ENCODE measurements around the gene MFAP3. TPM values are rescaled to one million over a fixed set of nuclear protein-coding genes. Genes with fewer than 3 reads are reported as not detected.

MFAP3 gene
- polyA plus RNA-seq, 1 donor from 2014 or later, result 103 TPM

DNA sequence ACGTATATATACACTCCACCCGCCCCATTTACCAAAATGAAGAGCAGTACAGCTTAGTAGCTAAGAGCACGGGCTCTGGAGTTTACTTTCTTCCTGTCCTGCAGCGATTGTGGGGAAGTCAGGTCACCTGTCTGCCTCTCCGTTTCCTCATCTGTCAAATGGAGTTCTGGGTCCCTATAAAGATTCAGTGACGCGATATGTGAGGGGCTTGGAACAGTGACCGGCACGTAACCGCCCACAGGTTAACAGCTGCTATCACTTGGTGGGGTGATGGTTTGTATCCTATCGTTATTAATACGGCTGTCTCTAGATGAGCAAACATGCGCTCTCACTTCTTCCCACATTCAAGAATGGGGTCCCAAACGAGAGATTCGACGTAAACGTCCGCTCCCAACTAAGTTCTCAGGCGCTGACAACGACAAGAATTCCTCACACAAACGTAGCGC is 483 bp upstream of the MFAP3 start:
- Histone ChIP-seq H3F3A (ENCODE audit: insufficient read depth, low read length, poor library complexity, severe bottlenecking) (no peaks in the 10 kb centered on the region), H4K20me1 (ENCODE audit: insufficient read depth) (no peaks in the 10 kb centered on the region), H3K27ac (ENCODE audit: low read length) (peak overlapping the region; percentile 75), H2AFZ (ENCODE audit: low read depth, low read length) (peak overlapping the region; percentile 81), H3K9ac (ENCODE audit: low read length) (peak overlapping the region; percentile 80), H3K79me2 (replicated peaks; ENCODE audit: insufficient read depth, low read length) (peaks cover 30% of the 10 kb centered on the region), H3K4me3 (ENCODE audit: low read length) (peak overlapping the region; percentile 83), H3K27me3 (ENCODE audit: insufficient read depth, low read depth, low read length) (no peaks in the 10 kb centered on the region), H3K9me3 (ENCODE audit: low read length) (no peaks in the 10 kb centered on the region), H3K4me2 (ENCODE audit: low read length) (peak overlapping the region; percentile 86), H3K9me2 (ENCODE audit: insufficient read depth, low read length) (no peaks in the 10 kb centered on the region), H3K36me3 (ENCODE audit: insufficient read depth, low read length) (no peaks in the 10 kb centered on the region)
- TF ChIP-seq EZH2 (IDR thresholded peaks at IDR 0.05; ENCODE audit: borderline replicate concordance, insufficient read depth, low read length, poor library complexity, severe bottlenecking) (no peak), RAD21 (conservative IDR thresholded peaks at IDR 0.05) (no peak)

DNA sequence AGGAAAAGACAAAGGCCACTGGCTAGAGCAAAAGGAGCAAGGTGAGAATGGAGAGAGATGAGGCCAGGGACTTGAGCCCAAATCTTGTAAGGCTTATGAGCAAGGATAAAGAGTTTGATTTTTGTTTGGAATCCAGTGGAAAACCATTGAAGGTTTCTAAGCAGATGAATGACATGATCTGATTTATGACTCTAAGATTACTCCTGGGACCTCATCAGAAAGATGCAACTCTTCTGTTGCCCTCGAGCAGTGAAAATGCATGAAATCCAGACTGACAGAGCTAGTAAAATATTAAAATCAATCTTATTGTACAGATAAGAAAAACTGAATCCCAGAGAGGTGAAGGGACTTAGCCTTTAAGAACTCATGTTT is 677 bp downstream of the MFAP3 start:
- Histone ChIP-seq H3K27me3 (ENCODE audit: insufficient read depth, low read depth, low read length) (no peaks in the 10 kb centered on the region), H3F3A (ENCODE audit: insufficient read depth, low read length, poor library complexity, severe bottlenecking) (no peaks in the 10 kb centered on the region), H2AFZ (ENCODE audit: low read depth, low read length) (peak overlapping the region; percentile 81), H3K9ac (ENCODE audit: low read length) (peak overlapping the region; percentile 80), H3K9me3 (ENCODE audit: low read length) (no peaks in the 10 kb centered on the region), H3K27ac (ENCODE audit: low read length) (peak overlapping the region; percentile 75), H3K36me3 (ENCODE audit: insufficient read depth, low read length) (no peaks in the 10 kb centered on the region), H3K9me2 (ENCODE audit: insufficient read depth, low read length) (no peaks in the 10 kb centered on the region), H4K20me1 (ENCODE audit: insufficient read depth) (no peaks in the 10 kb centered on the region), H3K79me2 (replicated peaks; ENCODE audit: insufficient read depth, low read length) (peaks cover 30% of the 10 kb centered on the region), H3K4me2 (ENCODE audit: low read length) (peak overlapping the region; percentile 78), H3K4me3 (ENCODE audit: low read length) (peak overlapping the region; percentile 83)
- TF ChIP-seq RAD21 (conservative IDR thresholded peaks at IDR 0.05) (no peak), SMC3 (conservative IDR thresholded peaks at IDR 0.05; ENCODE audit: poor library complexity) (no peak), MXI1 (conservative IDR thresholded peaks at IDR 0.05; ENCODE audit: poor library complexity, severe bottlenecking) (no peak), EZH2 (IDR thresholded peaks at IDR 0.05; ENCODE audit: borderline replicate concordance, insufficient read depth, low read length, poor library complexity, severe bottlenecking) (no peak), POLR2AphosphoS5 (IDR thresholded peaks at IDR 0.05) (no peak), TAF1 (IDR thresholded peaks at IDR 0.05; ENCODE audit: low read depth) (no peak), EP300 (conservative IDR thresholded peaks at IDR 0.05; ENCODE audit: poor library complexity, severe bottlenecking) (no peak)
- TF ChIP-seq, protein P1, sequence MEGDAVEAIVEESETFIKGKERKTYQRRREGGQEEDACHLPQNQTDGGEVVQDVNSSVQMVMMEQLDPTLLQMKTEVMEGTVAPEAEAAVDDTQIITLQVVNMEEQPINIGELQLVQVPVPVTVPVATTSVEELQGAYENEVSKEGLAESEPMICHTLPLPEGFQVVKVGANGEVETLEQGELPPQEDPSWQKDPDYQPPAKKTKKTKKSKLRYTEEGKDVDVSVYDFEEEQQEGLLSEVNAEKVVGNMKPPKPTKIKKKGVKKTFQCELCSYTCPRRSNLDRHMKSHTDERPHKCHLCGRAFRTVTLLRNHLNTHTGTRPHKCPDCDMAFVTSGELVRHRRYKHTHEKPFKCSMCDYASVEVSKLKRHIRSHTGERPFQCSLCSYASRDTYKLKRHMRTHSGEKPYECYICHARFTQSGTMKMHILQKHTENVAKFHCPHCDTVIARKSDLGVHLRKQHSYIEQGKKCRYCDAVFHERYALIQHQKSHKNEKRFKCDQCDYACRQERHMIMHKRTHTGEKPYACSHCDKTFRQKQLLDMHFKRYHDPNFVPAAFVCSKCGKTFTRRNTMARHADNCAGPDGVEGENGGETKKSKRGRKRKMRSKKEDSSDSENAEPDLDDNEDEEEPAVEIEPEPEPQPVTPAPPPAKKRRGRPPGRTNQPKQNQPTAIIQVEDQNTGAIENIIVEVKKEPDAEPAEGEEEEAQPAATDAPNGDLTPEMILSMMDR (IDR thresholded peaks at IDR 0.05; ENCODE audit: poor library complexity, severe bottlenecking), result no peak

DNA sequence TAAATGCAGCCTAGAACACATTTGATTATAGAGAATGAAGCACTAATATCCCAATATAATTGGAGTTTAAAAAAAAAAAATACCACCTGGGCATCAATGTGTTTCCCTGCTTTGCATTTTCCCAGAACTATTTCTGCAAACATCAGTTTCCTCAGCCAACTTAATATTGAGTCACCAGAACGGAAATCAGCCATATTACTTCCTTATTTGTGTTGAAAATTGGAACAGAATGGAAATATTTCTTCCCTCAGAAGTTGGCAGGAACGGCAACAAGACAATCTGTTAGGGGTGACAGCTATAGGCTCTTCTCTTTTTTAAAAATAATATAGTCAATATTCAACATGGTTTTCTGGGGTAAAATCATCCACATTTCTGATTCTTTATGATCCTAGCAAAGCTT is 4.0 kb downstream of the MFAP3 start:
- Histone ChIP-seq H3F3A (ENCODE audit: insufficient read depth, low read length, poor library complexity, severe bottlenecking) (no peaks in the 10 kb centered on the region), H3K79me2 (replicated peaks; ENCODE audit: insufficient read depth, low read length) (peaks cover 24% of the 10 kb centered on the region), H3K27ac (ENCODE audit: low read length) (no peak overlapping the region), H3K4me2 (ENCODE audit: low read length) (no peak overlapping the region), H2AFZ (ENCODE audit: low read depth, low read length) (no peak overlapping the region), H3K9me2 (ENCODE audit: insufficient read depth, low read length) (no peaks in the 10 kb centered on the region), H4K20me1 (ENCODE audit: insufficient read depth) (no peaks in the 10 kb centered on the region), H3K9me3 (ENCODE audit: low read length) (no peaks in the 10 kb centered on the region), H3K4me3 (ENCODE audit: low read length) (peak overlapping the region; percentile 2), H3K36me3 (ENCODE audit: insufficient read depth, low read length) (no peaks in the 10 kb centered on the region), H3K9ac (ENCODE audit: low read length) (no peak overlapping the region), H3K27me3 (ENCODE audit: insufficient read depth, low read depth, low read length) (no peaks in the 10 kb centered on the region)
- TF ChIP-seq SMC3 (conservative IDR thresholded peaks at IDR 0.05; ENCODE audit: poor library complexity), result no peak
- no peak for TF ChIP-seq EZH2 (IDR thresholded peaks at IDR 0.05; ENCODE audit: borderline replicate concordance, insufficient read depth, low read length, poor library complexity, severe bottlenecking)
- TF ChIP-seq EP300 (conservative IDR thresholded peaks at IDR 0.05; ENCODE audit: poor library complexity, severe bottlenecking), result no peak
- TF ChIP-seq MXI1 (conservative IDR thresholded peaks at IDR 0.05; ENCODE audit: poor library complexity, severe bottlenecking), result no peak
- TF ChIP-seq, protein P1 (IDR thresholded peaks at IDR 0.05; ENCODE audit: poor library complexity, severe bottlenecking), result no peak
- TF ChIP-seq, protein P2, sequence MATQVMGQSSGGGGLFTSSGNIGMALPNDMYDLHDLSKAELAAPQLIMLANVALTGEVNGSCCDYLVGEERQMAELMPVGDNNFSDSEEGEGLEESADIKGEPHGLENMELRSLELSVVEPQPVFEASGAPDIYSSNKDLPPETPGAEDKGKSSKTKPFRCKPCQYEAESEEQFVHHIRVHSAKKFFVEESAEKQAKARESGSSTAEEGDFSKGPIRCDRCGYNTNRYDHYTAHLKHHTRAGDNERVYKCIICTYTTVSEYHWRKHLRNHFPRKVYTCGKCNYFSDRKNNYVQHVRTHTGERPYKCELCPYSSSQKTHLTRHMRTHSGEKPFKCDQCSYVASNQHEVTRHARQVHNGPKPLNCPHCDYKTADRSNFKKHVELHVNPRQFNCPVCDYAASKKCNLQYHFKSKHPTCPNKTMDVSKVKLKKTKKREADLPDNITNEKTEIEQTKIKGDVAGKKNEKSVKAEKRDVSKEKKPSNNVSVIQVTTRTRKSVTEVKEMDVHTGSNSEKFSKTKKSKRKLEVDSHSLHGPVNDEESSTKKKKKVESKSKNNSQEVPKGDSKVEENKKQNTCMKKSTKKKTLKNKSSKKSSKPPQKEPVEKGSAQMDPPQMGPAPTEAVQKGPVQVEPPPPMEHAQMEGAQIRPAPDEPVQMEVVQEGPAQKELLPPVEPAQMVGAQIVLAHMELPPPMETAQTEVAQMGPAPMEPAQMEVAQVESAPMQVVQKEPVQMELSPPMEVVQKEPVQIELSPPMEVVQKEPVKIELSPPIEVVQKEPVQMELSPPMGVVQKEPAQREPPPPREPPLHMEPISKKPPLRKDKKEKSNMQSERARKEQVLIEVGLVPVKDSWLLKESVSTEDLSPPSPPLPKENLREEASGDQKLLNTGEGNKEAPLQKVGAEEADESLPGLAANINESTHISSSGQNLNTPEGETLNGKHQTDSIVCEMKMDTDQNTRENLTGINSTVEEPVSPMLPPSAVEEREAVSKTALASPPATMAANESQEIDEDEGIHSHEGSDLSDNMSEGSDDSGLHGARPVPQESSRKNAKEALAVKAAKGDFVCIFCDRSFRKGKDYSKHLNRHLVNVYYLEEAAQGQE (IDR thresholded peaks at IDR 0.05; ENCODE audit: borderline replicate concordance), result no peak
- TF ChIP-seq RAD21 (conservative IDR thresholded peaks at IDR 0.05), result no peak
- no peak for TF ChIP-seq TAF1 (IDR thresholded peaks at IDR 0.05; ENCODE audit: low read depth)
- TF ChIP-seq POLR2AphosphoS5 (IDR thresholded peaks at IDR 0.05), result no peak

Measured in neural cell (in vitro differentiated cells).